Neural progenitor cell (in vitro differentiated cells): ENCODE results near the gene HERC2. TPM values are rescaled to one million over a fixed set of nuclear protein-coding genes. Genes with fewer than 3 reads are reported as not detected.
A peak's percentile ranks its signal among the peaks of the same experiment; 100 is the strongest.

Source experiments
- DNase-seq: peaks from one replicate; pipeline ENCODE4 v3.0.0-alpha.2; 2016; ENCODE audit warnings: low spot score
- H2AFZ ChIP-seq: fragments of 200-600 bp; sonication (generic); replicated peaks from 2 replicates; pipeline ENCODE4 v1.6.1; 2016; ENCODE audit warnings: antibody characterized with exemption
- H3F3A ChIP-seq: fragments of 200-600 bp; sonication (generic); 2 replicates; pipeline ENCODE4 v1.6.1; 2016; ENCODE audit warnings: antibody characterized with exemption, low read depth
- H3K27ac ChIP-seq: fragments of 200-600 bp; sonication (generic); 2 replicates; pipeline ENCODE4 v1.5.1; 2016; ENCODE audit warnings: mild to moderate bottlenecking
- H3K27me3 ChIP-seq: fragments of 200-600 bp; sonication (generic); 2 replicates; pipeline ENCODE4 v1.6.1; 2016; ENCODE audit warnings: mild to moderate bottlenecking, moderate library complexity
- H3K36me3 ChIP-seq: fragments of 200-600 bp; sonication (generic); 2 replicates; pipeline ENCODE4 v1.5.1; 2016
- H3K4me1 ChIP-seq: fragments of 200-600 bp; sonication (generic); 2 replicates; pipeline ENCODE4 v1.6.1; 2016; ENCODE audit warnings: mixed run types
- H3K4me2 ChIP-seq: fragments of 200-600 bp; sonication (generic); 2 replicates; pipeline ENCODE4 v1.6.1; 2016
- H3K4me3 ChIP-seq: fragments of 200-600 bp; sonication (generic); 2 replicates; pipeline ENCODE4 v1.5.1; 2016
- H3K79me2 ChIP-seq: fragments of 200-600 bp; sonication (generic); 2 replicates; pipeline ENCODE4 v1.6.1; 2016; ENCODE audit warnings: low read depth
- H3K9ac ChIP-seq: fragments of 200-600 bp; sonication (generic); 2 replicates; pipeline ENCODE4 v1.6.1; 2016
- H3K9me3 ChIP-seq: fragments of 200-600 bp; sonication (generic); 2 replicates; pipeline ENCODE4 v1.5.1; 2016; ENCODE audit warnings: low read depth
- H4K20me1 ChIP-seq: fragments of 200-600 bp; sonication (generic); 2 replicates; pipeline ENCODE4 v1.6.1; 2016; ENCODE audit warnings: low read depth
- H3K27ac Mint-ChIP-seq: 3 replicates; pipeline ENCODE4 v1.8.0; 2021; ENCODE audit warnings: mixed read lengths
- H3K27me3 Mint-ChIP-seq: 2 replicates; pipeline ENCODE4 v1.8.0; 2022; ENCODE audit warnings: low read depth, mild to moderate bottlenecking, inconsistent platforms, moderate library complexity, mixed read lengths; ENCODE audit not compliant: insufficient read depth
- H3K36me3 Mint-ChIP-seq: 3 replicates; pipeline ENCODE4 v1.8.0; 2021; ENCODE audit warnings: mixed read lengths
- H3K4me1 Mint-ChIP-seq: 3 replicates; pipeline ENCODE4 v1.8.0; 2021; ENCODE audit warnings: mixed read lengths
- H3K4me3 Mint-ChIP-seq: 3 replicates; pipeline ENCODE4 v1.8.0; 2021; ENCODE audit warnings: mild to moderate bottlenecking, moderate library complexity, mixed read lengths
- H3K9me3 Mint-ChIP-seq: 3 replicates; pipeline ENCODE4 v1.8.0; 2020; ENCODE audit warnings: mixed read lengths
- CTCF ChIP-seq: fragments of 200-600 bp; sonication (generic); IDR thresholded peaks from 2 replicates; pipeline ENCODE4 v1.5.1; 2017; ENCODE audit warnings: antibody characterized with exemption, mild to moderate bottlenecking
- EZH2 ChIP-seq: fragments of 200-600 bp; sonication (generic); IDR thresholded peaks from 2 replicates; pipeline ENCODE4 v1.6.1; 2017; ENCODE audit warnings: antibody characterized with exemption, mild to moderate bottlenecking, moderate library complexity
- EZH2phosphoT487 ChIP-seq: fragments of 200-600 bp; sonication (generic); IDR thresholded peaks from 2 replicates; pipeline ENCODE4 v1.6.1; 2017; ENCODE audit warnings: antibody characterized with exemption
- total RNA-seq: library from RNA; depleted of rRNA; stranded (reverse); fragments of >200 nt; gene quantifications from 2 replicates; pipeline ENCODE4 v1.2.3, GENCODE V29; 2015; ENCODE audit warnings: low replicate concordance

Gene HERC2
- total RNA-seq, 1 donor from 2014 or later: 15.3 TPM

GRCh38 chr15:28093752-28094535 is 228.0 kb downstream of the HERC2 start:
- Histone ChIP-seq H3K36me3 (no peaks in the 10 kb centered on the region), H2AFZ (no peak overlapping the region), H3F3A (peaks cover 23% of the 10 kb centered on the region), H3K4me2 (peak overlapping the region; percentile 93), H3K27ac (no peak overlapping the region), H3K4me1 (peaks cover 29% of the 10 kb centered on the region), H3K9ac (no peak overlapping the region), H3K9me3 (peaks cover 8% of the 10 kb centered on the region), H4K20me1 (peaks cover 28% of the 10 kb centered on the region), H3K27me3 (peaks cover 72% of the 10 kb centered on the region), H3K4me3 (peak overlapping the region; percentile 55), H3K79me2 (no peaks in the 10 kb centered on the region)
- Mint-ChIP-seq H3K27ac (no peak overlapping the region), H3K4me3 (peak overlapping the region; percentile 41), H3K27me3 (peaks cover 52% of the 10 kb centered on the region), H3K9me3 (peaks cover 20% of the 10 kb centered on the region), H3K4me1 (peaks cover 30% of the 10 kb centered on the region), H3K36me3 (peaks cover 2% of the 10 kb centered on the region)
- TF ChIP-seq EZH2phosphoT487: no peak
- no peak for TF ChIP-seq EZH2
- no peak for TF ChIP-seq CTCF
- no peak for DNase-seq

- Histone ChIP-seq H3K4me2 (no peak overlapping the region), H3K27ac (no peak overlapping the region), H3K36me3 (no peaks in the 10 kb centered on the region), H3K9me3 (peaks cover 8% of the 10 kb centered on the region), H3F3A (peaks cover 3% of the 10 kb centered on the region), H4K20me1 (peaks cover 2% of the 10 kb centered on the region), H3K4me3 (no peak overlapping the region), H3K4me1 (peaks cover 11% of the 10 kb centered on the region), H3K79me2 (no peaks in the 10 kb centered on the region), H3K27me3 (peaks cover 46% of the 10 kb centered on the region), H2AFZ (no peak overlapping the region), H3K9ac (no peak overlapping the region)
- no peak overlapping the region for H3K4me3 Mint-ChIP-seq
- H3K27ac Mint-ChIP-seq: no peak overlapping the region
- H3K36me3 Mint-ChIP-seq: peaks cover 2% of the 10 kb centered on the region
- peaks cover 28% of the 10 kb centered on the region for H3K9me3 Mint-ChIP-seq
- TF ChIP-seq EZH2: no peak
- TF ChIP-seq EZH2phosphoT487: no peak
- TF ChIP-seq CTCF: no peak
- no peak for DNase-seq
- peaks cover 15% of the 10 kb centered on the region for H3K4me1 Mint-ChIP-seq
- H3K27me3 Mint-ChIP-seq: peaks cover 35% of the 10 kb centered on the region
Measured at GRCh38 chr15:28091313-28091712, 230.7 kb downstream of the HERC2 start.

GRCh38 chr15:28086175-28086703 is 235.7 kb downstream of the HERC2 start:
- peak overlapping the region; percentile 3 for H2AFZ ChIP-seq
- no peaks in the 10 kb centered on the region for H3F3A ChIP-seq
- H3K27ac ChIP-seq: no peak overlapping the region
- no peak overlapping the region for H3K4me2 ChIP-seq
- Mint-ChIP-seq H3K4me1 (no peaks in the 10 kb centered on the region), H3K27ac (no peak overlapping the region), H3K27me3 (peaks cover 5% of the 10 kb centered on the region), H3K9me3 (peaks cover 23% of the 10 kb centered on the region), H3K36me3 (peaks cover 2% of the 10 kb centered on the region), H3K4me3 (no peak overlapping the region)
- H3K36me3 ChIP-seq: no peaks in the 10 kb centered on the region
- H3K4me3 ChIP-seq: no peak overlapping the region
- no peaks in the 10 kb centered on the region for H3K4me1 ChIP-seq
- H3K27me3 ChIP-seq: no peaks in the 10 kb centered on the region
- H3K9me3 ChIP-seq: peaks cover 7% of the 10 kb centered on the region
- no peaks in the 10 kb centered on the region for H4K20me1 ChIP-seq
- H3K79me2 ChIP-seq: no peaks in the 10 kb centered on the region
- H3K9ac ChIP-seq: no peak overlapping the region
- TF ChIP-seq CTCF (peak; percentile 74), EZH2phosphoT487 (no peak), EZH2 (no peak)
- peak; percentile 79 for DNase-seq
